NCI-H82 (cell line): ENCODE results near the gene BTNL3.
A peak's percentile ranks its signal among the peaks of the same experiment; 100 is the strongest.
"Not testable (repeated sequence)": the region's sequence is repeated elsewhere in the genome, so short reads cannot be mapped to it uniquely, and the experiment has no call there.

Experiments
- DNase-seq: peaks from one replicate; lab custom pipeline; 2025; lab: John Stamatoyannopoulos, UW

Gene BTNL3

DNA sequence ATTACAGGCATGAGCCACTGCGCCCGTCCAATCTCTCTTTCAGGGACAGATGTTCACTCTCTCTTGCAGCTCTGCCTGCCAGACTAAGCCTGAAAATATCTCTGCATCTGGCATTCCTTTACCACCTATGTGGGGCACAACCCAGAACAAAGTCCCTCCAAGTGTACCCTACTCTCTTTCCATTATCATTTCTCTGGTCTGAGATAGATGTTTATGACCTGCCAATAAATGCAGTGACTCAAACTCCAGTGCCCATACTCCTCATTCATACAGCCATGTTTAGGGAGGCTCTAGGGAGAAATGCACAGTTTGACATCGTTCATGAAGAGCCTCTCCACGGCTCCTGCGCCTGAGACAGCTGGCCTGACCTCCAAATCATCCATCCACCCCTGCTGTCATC, at the start of gene BTNL3:
Gene BTNL3, plus strand, starts transcription at position 255 of the 400 bp plus-strand sequence. CDS start 183 bp downstream, outside the sequence.
- no peak for DNase-seq

DNA sequence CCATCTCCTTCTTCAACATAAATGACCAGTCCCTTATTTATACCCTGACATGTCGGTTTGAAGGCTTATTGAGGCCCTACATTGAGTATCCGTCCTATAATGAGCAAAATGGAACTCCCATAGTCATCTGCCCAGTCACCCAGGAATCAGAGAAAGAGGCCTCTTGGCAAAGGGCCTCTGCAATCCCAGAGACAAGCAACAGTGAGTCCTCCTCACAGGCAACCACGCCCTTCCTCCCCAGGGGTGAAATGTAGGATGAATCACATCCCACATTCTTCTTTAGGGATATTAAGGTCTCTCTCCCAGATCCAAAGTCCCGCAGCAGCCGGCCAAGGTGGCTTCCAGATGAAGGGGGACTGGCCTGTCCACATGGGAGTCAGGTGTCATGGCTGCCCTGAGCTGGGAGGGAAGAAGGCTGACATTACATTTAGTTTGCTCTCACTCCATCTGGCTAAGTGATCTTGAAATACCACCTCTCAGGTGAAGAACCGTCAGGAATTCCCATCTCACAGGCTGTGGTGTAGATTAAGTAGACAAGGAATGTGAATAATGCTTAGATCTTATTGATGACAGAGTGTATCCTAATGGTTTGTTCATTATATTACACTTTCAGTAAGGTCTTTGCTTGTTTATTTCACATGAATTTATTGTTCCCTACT, 38.2 kb upstream of the BTNL3 start:
- DNase-seq, result no peak

- no peak for DNase-seq
Measured at GRCh38 chr5:180959661-180960060, 29.0 kb upstream of the BTNL3 start.

DNA sequence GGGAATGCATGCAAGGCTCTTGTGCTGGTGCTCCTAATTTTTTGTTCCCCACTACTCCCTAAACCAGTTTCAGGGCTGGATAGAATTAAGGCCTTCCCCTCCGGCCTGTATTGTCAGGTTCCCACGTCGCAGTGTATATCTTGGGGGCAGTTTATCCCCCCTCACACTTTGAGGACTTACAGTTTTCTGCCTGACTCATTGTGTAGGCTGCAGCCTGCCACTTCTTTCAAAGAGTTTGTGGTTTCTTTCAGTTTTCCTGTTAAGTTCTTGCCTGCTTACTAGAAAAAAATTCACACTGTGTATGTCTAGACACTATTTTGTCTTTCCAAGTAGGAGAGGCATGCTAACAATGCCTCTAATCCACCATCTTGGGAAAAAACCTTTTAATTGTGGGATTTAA, 28.4 kb upstream of the BTNL3 start:
- DNase-seq, result no peak

GRCh38 chr5:180969406-180969805, 19.2 kb upstream of the BTNL3 start:
- no peak for DNase-seq

GRCh38 chr5:180970336-180970735, 18.3 kb upstream of the BTNL3 start:
- DNase-seq, result no peak

- no peak for DNase-seq
Measured at GRCh38 chr5:180970875-180971274, 17.8 kb upstream of the BTNL3 start.

DNA sequence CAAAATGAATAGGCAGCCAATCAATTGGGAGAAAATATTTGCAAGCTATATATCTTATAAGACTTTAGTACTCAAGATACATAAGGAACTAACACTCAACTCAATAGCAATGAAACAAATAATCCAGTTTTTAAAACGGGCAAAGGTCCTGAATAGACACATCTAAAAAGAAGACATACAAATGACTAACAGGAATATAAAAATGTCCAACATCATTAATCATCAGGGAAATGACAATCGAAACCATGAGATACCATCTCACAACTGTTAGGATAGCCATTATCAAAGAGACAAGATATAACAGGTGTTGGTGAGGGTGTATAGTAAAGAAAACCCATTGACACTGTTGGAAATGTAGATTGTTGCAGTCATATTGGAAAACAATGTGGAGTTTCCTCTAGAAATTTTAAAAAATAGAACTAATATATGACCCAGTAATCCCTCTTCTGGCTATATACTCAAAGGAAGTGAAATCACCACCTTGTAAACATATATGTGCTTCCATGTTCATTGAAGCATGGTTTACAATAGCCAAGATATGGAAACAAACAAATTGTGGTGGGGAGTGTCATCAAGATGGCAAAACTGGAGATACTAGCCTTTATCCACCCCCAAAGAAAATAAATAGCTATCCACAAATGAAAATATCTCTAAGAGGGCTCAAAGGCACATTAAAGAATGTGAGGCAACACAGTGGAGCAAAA, 13.9 kb upstream of the BTNL3 start:
- DNase-seq, result no peak

DNA sequence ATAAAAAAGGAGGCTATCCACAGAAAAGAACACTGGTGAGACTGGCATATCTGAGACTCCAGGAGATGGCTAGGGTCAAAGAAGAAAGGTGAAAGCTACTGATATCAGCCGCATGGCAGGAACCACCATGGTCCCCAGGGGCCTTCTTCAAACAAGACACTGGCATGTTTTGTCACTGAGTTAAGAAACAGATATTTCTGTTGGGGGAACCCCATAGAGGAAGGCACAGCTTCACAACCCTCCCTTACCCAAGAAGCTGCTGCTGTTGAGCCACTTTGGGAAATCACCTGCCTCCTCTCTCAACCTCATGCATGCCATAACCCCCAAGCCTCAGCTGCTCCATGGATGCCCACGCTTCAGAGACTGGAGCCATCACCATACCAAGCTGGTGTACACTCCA, 13.3 kb upstream of the BTNL3 start:
- DNase-seq, result no peak

GRCh38 chr5:180976518-180976917, 12.1 kb upstream of the BTNL3 start:
- no peak for DNase-seq

- DNase-seq, result no peak
Measured at GRCh38 chr5:180977852-180978251, 10.8 kb upstream of the BTNL3 start.

DNA sequence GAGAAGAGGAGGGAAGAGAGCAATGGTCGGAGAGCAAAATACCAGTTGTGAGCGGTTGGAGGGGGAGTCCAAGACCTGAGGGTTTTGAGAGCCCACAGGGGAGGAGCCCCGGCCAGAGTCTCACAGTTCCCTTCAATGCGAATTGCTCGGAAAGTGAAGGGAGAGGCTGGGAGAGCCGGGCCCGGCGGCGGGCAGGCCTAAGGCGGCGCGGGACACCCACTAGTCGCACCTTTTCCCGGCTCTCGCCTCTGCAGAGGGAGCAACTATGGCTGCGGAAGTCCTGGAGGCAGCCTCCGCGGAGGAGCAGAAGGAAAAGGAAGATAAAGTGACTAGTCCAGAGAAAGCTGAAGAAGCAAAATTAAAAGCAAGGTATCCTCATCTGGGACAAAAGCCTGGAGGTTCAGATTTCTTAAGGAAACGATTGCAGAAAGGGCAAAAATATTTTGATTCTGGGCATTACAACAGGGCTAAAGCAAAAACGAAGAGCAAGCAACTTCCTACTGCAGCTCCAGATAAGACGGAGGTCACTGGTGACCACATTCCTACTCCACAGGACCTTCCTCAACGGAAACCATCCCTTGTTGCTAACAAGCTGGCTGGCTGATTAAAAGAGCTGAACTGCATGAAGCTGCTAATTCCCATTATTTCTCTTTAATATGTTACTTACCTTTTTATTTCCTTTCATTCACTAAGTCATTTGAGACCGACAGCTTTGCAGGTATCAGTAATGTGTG, 6.5 kb upstream of the BTNL3 start:
- no peak for DNase-seq

- no peak for DNase-seq
Measured at GRCh38 chr5:180988016-180988415, 630 bp upstream of the BTNL3 start.

DNA sequence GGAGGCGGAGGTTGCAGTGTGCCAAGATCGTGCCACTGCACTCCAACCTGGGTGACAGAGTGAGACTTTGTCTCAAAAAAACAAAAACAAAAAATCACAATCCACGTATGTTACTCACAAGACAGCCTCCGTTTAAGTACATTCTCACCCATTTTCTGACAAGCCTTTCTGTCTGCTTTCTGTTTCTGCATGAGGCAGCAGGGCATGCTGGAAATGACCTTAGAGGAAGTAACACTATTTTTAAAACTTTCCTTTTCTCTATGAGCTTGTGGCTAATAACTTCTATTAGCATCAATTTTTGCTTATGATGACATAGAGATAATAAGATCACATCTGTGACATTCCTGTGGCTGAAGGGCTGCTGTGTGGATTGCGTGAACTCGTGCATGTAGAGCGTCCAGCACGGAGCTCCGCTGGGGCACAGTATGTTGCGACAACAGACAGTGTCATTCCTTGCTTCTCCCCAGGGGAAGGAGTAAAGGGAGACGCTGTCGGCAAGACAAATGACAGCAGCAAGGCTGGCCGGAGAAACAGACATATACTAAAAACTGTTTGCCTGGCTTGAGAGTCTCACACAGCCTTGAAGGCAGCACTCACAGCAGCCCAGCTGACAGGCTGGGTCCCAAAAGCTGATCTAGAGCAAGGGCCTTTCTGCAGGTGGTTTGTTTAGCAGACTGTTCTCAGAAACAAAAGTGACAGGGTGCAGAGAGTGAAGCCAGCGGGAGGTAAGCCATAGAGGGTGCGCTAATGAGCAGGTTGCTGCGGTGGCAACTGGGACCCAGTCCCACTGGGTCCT, 1.6 kb downstream of the BTNL3 start:
- no peak for DNase-seq

DNA sequence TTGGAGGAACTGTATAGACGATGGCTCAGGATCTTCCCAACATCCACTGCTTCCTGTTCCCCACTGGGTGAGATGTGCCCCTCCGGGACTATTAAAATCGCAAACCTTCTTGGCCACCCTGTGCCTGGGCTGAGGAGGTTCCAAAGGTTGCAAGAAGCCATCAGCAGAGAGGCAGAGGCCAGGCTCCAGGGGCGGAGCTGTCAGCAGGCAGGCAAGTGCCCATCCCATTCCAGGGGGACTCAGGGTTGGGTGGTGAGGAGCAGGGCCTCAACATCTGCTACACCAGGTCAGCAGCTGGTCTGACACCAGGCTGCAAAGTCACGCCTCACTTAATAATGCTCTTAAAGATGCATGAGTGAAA, 2.2 kb downstream of the BTNL3 start:
- no peak for DNase-seq

GRCh38 chr5:181001947-181002346, 13.3 kb downstream of the BTNL3 start:
- DNase-seq, result peak; percentile 30

DNA sequence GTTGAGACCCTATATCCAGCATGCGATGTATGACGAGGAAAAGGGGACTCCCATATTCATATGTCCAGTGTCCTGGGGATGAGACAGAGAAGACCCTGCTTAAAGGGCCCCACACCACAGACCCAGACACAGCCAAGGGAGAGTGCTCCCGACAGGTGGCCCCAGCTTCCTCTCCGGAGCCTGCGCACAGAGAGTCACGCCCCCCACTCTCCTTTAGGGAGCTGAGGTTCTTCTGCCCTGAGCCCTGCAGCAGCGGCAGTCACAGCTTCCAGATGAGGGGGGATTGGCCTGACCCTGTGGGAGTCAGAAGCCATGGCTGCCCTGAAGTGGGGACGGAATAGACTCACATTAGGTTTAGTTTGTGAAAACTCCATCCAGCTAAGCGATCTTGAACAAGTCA, 17.1 kb downstream of the BTNL3 start:
- DNase-seq, result no peak

DNA sequence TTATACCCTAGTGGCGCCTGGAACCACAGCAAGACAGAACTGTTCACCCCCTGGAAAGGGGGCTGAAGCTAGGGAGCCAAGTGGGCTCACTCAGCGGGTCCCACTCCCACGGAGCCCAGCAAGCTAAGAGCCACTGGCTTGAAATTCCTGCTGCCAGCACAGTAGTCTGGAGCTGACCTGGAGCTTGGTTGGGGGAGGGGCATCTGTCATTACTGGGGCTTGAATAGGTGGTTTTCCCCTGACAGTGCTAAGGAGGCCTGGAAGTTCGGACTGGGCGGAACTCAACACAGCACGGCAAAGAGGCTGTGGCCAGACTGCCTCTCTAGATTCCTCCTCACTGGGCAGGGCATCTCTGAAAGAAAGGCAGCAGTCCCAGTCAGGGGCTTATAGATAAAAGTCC, 19.5 kb downstream of the BTNL3 start:
- no peak for DNase-seq

- not testable (repeated sequence) for DNase-seq
Measured at GRCh38 chr5:181010018-181010417, 21.4 kb downstream of the BTNL3 start.

GRCh38 chr5:181014654-181015053, 26.0 kb downstream of the BTNL3 start:
- DNase-seq, result not testable (repeated sequence)

- not testable (repeated sequence) for DNase-seq
Measured at GRCh38 chr5:181017448-181017847, 28.8 kb downstream of the BTNL3 start.

DNA sequence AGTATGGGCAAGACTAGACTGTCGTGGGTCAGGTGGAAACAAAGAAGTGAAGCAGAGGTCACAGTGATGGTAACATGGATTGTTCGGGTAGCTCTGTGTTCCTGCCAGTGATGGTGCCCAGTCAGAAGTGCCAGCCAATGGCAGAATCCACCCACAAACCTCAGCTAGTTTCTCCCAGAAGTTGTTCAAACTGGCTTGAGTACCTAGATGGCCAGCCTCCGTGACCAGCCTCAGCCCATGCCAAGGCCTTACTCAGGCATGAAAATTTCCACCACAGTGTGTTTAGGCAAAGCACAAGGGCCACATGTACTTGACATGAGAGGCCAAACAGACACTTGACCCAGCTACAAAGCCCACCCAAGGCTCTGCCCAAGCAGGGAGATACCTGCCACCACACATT, 32.0 kb downstream of the BTNL3 start:
- DNase-seq, result no peak
